Stimulated activated naive B cell treated with anti-CD40 and anti-IgM and Interleukin-4, amounts not matched to agents 10 μg/mL and 1 μg/mL and 100 μg/mL, for 72 hours (primary cell): Measurements from ENCODE around the gene AQP4.

Experiments used
- ATAC-seq, 2 donors: fragments of 150-1000 bp; cut with Tn5 transposase; replicated peaks; 2 replicates each; pipeline ENCODE4 v1.10.0; 2021; ENCODE audit warnings: moderate library complexity in 1 of 2
- DNase-seq: peaks from one replicate; pipeline ENCODE4 v3.0.0; 2021
- H3K27ac Mint-ChIP-seq: one replicate; pipeline ENCODE4 v1.8.0; 2022; ENCODE audit warnings: mild to moderate bottlenecking, mixed read lengths
- H3K27me3 Mint-ChIP-seq, 2 donors: one replicate each; pipeline ENCODE4 v1.8.0; 2022; ENCODE audit warnings: mixed read lengths in 2 of 2
- H3K36me3 Mint-ChIP-seq, 2 donors: one replicate each; pipeline ENCODE4 v1.8.0; 2022; ENCODE audit warnings: mixed read lengths in 2 of 2, mild to moderate bottlenecking in 1 of 2
- H3K4me1 Mint-ChIP-seq, 2 donors: one replicate each; pipeline ENCODE4 v1.8.0; 2022; ENCODE audit warnings: mixed read lengths in 2 of 2, mild to moderate bottlenecking in 1 of 2
- H3K4me3 Mint-ChIP-seq, 2 donors: one replicate each; pipeline ENCODE4 v1.8.0; 2022; ENCODE audit warnings: mild to moderate bottlenecking in 2 of 2, mixed read lengths in 2 of 2, moderate library complexity in 1 of 2
- H3K9me3 Mint-ChIP-seq, 2 donors: one replicate each; pipeline ENCODE4 v1.8.0; 2022; ENCODE audit warnings: mixed read lengths in 2 of 2, mild to moderate bottlenecking in 1 of 2

The AQP4 gene, protein sequence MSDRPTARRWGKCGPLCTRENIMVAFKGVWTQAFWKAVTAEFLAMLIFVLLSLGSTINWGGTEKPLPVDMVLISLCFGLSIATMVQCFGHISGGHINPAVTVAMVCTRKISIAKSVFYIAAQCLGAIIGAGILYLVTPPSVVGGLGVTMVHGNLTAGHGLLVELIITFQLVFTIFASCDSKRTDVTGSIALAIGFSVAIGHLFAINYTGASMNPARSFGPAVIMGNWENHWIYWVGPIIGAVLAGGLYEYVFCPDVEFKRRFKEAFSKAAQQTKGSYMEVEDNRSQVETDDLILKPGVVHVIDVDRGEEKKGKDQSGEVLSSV

DNA sequence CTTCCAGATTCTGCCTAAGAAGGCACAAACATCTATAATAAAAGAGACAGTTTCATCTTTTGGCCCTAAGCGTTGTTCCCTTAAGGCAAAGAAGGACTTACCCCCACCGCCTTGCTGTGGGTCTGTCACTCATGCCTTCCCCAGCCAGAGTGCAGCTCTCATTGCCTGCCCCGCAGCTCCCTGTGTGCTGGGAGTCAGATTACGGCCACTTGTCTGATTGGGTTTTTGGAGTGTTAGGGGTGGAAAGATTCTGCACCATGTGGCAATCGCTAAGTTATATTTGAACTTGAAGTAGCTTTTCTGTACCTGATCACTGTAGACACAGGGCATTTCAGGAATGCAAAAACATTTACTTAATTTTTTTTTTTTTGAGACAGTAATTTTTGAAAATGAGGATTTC, at the start of gene AQP4:
Gene AQP4 (minus strand): TSS at position 151 of the 400 bp plus-strand sequence. CDS start 18 bp downstream, at position 133.
- Mint-ChIP-seq H3K27ac (no peak within 1 kb of the TSS), H3K4me1 (peaks cover 0 to 3% of the 10 kb centered on the region in 2 donors), H3K36me3 (no peaks in the 10 kb centered on the region), H3K4me3 (no peak within 1 kb of the TSS), H3K27me3 (peaks cover 16 to 41% of the 10 kb centered on the region in 2 donors), H3K9me3 (no peaks in the 10 kb centered on the region)
- ATAC-seq (no peak), DNase-seq (no peak)

DNA sequence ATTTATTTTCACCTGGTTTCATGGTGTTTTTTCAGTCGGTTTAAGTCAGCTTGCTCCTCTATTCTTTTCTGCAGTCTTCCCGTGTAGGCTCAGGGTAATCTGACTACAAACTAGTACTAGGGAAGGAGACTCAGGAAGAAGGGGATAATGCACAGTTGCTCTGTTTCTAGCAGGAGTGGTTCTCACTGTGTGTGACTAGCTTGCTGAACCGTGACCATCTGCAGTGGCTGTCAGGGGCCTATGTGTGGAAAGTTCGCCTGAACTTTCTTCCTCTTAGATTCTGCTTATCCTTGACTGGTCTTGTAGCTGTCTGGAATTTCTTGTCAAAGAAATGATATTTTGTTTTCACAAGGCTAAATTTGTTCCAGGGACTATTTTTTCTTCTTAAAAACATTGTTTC, 46.3 kb upstream of the AQP4 start:
- no peak for DNase-seq
- H3K4me3 Mint-ChIP-seq, result no peak overlapping the region
- H3K9me3 Mint-ChIP-seq, result peaks cover 0 to 5% of the 10 kb centered on the region in 2 donors
- H3K27me3 Mint-ChIP-seq, result peaks cover 0 to 6% of the 10 kb centered on the region in 2 donors
- no peaks in the 10 kb centered on the region for H3K4me1 Mint-ChIP-seq
- H3K27ac Mint-ChIP-seq, result no peak overlapping the region
- ATAC-seq, result no peak
- no peaks in the 10 kb centered on the region for H3K36me3 Mint-ChIP-seq

DNA sequence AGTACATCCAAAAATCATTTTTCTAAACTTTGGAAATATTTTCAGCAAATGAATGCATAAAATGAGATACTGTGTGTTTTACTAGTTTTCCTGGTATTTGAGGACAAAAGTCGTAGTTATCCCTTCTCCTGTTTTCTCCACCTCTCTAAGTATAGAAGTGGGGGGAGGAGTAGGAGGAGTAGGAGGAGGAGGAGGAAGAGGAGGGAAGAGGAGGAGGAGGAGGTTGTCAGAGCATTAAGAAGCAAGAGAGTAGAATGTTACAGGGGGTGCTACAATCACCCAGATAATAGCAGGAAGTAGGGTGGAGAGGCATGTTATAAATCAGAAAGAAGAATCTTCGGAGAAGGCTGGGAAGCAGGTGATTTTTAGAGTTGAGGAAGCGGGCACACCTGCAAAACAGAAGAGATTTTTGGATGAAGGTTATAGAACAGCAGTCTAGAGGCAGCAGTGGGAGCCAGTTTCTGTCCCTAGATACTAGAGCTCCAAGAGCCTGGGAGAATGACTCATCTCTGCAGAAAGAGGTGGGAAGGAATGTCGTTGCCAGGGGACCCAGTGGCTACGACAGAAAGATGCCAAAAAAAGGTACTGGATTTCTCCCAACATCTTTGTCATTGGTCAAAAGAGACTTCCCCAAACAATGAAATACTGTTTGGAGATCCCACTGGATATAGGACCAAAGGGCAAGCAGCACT, 44.2 kb upstream of the AQP4 start:
- Mint-ChIP-seq H3K27ac (no peak overlapping the region), H3K9me3 (peaks cover 0 to 7% of the 10 kb centered on the region in 2 donors), H3K36me3 (no peaks in the 10 kb centered on the region), H3K27me3 (peaks cover 0 to 6% of the 10 kb centered on the region in 2 donors), H3K4me3 (no peak overlapping the region), H3K4me1 (no peaks in the 10 kb centered on the region)
- DNase-seq (no peak), ATAC-seq (no peak)

DNA sequence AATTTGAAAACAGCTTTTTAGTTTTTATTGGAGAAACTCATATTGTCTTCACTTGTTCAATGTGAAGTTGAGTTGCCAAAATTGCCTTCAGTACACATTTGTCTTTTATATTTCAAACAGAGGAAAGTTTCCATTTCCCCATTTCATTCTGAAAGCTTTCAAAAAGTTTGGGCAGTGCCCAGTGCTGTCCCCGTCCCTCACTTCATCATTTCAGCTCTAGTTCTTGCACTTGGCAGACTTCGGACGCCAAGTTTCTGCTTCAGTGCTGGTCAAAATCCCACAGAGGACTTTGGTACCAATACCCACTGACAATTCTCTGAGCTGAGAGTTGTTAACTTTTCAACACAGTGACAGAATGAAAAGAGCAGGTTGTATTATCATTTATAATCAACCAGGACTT, 43.4 kb upstream of the AQP4 start:
- no peaks in the 10 kb centered on the region for H3K36me3 Mint-ChIP-seq
- no peak overlapping the region for H3K27ac Mint-ChIP-seq
- no peak overlapping the region for H3K4me3 Mint-ChIP-seq
- H3K4me1 Mint-ChIP-seq, result no peaks in the 10 kb centered on the region
- ATAC-seq (no peak), DNase-seq (no peak)
- H3K27me3 Mint-ChIP-seq, result peaks cover 0 to 6% of the 10 kb centered on the region in 2 donors
- H3K9me3 Mint-ChIP-seq, result peaks cover 5 to 12% of the 10 kb centered on the region in 2 donors

DNA sequence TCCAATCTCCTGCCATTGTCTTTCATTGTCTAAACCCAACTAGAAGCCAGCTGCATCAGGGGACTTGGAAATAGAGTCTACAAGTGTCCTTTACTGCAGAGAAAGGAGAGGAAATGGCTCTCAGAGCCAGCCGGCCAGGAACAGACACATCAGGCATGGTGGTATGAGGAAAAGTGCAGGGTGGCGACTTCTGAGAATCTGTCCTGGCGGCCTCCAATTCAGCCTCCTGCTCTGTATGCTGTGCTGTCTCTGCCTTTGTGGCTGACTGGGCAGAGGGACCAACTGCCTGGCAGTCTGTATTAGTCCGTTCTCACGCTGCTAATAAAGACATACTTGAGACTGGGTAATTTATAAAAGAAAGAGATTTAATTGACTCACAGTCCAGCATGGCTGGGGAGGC, 36.8 kb upstream of the AQP4 start:
- Mint-ChIP-seq H3K27ac (no peak overlapping the region), H3K36me3 (no peaks in the 10 kb centered on the region), H3K9me3 (peaks cover 5 to 15% of the 10 kb centered on the region in 2 donors), H3K27me3 (peaks cover 0 to 2% of the 10 kb centered on the region in 2 donors), H3K4me1 (no peaks in the 10 kb centered on the region), H3K4me3 (no peak overlapping the region)
- DNase-seq, result no peak
- ATAC-seq, result no peak

DNA sequence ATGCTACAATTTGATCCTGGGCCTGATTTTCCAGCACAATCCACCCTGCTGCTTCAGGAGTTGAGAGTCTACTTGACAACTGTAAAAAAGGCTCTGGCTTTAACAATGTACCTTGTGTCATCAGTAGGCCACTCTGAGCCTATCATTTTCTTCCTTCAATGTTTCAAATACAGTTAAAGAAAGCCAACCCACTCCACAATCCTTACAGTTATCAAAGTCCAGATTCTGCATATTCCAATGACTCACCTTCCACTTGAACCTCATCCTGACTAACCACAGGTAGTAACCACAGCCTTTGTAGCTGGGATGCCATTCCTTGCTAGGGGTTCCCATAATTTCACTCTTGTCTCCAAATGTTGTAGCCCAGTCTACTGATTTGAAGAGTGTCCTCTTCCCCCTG, 35.5 kb upstream of the AQP4 start:
- no peaks in the 10 kb centered on the region for H3K4me1 Mint-ChIP-seq
- H3K27me3 Mint-ChIP-seq, result no peaks in the 10 kb centered on the region
- H3K9me3 Mint-ChIP-seq, result peaks cover 5 to 13% of the 10 kb centered on the region in 2 donors
- H3K36me3 Mint-ChIP-seq, result no peaks in the 10 kb centered on the region
- ATAC-seq, result no peak
- no peak overlapping the region for H3K27ac Mint-ChIP-seq
- DNase-seq, result no peak
- no peak overlapping the region for H3K4me3 Mint-ChIP-seq

DNA sequence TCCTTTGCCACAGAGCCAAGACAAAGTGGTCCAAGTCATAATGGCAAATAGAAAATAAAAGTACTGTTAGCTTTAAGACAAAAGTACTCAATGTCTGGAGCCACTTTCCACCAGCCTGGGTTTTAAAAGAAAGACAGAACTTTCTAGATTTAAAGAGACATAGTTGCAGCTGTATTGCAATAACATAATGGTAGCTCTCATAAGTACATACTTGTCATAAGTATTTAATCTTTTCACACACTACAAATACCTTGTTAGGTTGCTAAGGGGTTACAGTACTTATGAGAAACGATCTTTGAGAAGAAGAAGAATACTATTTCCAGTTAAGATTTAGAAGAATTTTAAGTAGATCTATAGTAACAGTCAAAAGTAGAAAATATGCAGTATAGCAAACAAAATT, 28.9 kb upstream of the AQP4 start:
- no peak for DNase-seq
- Mint-ChIP-seq H3K4me3 (no peak overlapping the region), H3K4me1 (no peaks in the 10 kb centered on the region), H3K27ac (no peak overlapping the region), H3K36me3 (no peaks in the 10 kb centered on the region), H3K27me3 (no peaks in the 10 kb centered on the region), H3K9me3 (no peaks in the 10 kb centered on the region)
- ATAC-seq, result no peak

DNA sequence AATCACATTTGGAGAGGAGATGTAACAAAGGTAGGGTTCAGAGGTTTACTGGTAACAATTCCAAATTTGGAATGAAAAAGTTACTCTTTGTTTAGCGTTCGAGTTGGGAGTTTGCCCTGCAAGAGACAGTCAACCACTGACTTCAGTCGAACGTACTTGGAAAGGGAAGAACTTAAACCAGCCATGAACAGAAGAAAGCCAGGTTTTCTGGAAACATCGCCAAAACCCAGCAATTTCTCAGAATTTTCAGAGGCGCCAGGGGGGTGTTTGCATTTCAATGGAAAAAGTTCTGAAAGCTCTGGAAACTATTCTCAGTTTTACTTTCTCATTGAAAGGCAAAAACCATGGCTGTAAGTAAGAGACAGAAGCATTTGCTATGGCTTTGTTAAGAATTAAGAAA, 28.5 kb upstream of the AQP4 start:
- Mint-ChIP-seq H3K27ac (no peak overlapping the region), H3K27me3 (no peaks in the 10 kb centered on the region), H3K9me3 (no peaks in the 10 kb centered on the region), H3K36me3 (no peaks in the 10 kb centered on the region), H3K4me1 (no peaks in the 10 kb centered on the region), H3K4me3 (no peak overlapping the region)
- DNase-seq (no peak), ATAC-seq (no peak)

DNA sequence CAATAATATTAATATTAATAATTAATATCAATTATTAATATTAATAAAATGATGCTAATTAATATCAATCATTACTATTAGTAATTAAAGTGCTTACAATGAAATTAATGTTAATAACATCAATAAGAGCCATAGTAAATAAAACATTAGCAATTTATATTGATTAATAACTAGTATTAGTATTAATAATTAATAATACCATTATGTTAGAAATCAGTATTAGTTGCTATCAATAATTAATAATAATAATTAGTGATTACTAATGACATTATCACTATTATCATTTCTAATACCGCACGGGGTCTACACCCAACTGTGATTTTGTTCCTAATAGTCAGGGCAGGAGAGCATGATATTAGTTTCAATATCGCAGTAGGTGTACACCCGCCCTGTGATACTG, 22.8 kb upstream of the AQP4 start:
- Mint-ChIP-seq H3K27me3 (no peaks in the 10 kb centered on the region), H3K4me1 (no peaks in the 10 kb centered on the region), H3K9me3 (no peaks in the 10 kb centered on the region), H3K27ac (no peak overlapping the region), H3K4me3 (no peak overlapping the region), H3K36me3 (no peaks in the 10 kb centered on the region)
- ATAC-seq (no peak), DNase-seq (no peak)

DNA sequence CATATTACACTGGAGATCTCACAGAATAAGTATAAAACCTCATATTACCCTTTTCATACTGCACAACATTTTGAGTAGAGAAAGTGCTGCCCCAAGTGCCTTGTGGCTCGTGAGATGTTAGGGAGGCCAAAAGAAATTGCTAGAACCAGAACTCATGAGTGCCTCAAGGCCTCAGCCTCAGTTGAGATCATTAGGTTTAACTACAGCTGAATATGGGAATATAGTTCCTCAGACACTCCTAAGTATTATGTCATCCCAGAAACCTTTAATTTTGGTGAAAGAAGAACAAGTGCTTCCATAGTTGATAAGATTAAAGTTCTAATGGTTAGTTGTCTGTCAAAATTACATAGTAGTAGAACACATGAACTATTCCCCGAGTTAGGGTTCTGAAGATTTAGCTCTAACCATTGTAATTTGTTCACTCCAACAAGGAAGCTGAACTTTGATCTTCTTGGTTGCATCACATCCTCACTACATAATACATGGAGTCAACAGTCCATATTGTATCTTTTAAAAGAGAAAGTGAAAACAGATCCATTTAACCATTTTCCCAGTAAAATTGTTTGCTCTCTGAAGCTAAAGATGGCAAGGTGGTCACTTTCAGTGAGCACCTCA, 9.6 kb upstream of the AQP4 start:
- Mint-ChIP-seq H3K27ac (no peak overlapping the region), H3K9me3 (peaks cover 0 to 3% of the 10 kb centered on the region in 2 donors), H3K4me3 (no peak overlapping the region), H3K27me3 (no peaks in the 10 kb centered on the region), H3K36me3 (no peaks in the 10 kb centered on the region), H3K4me1 (no peaks in the 10 kb centered on the region)
- DNase-seq (no peak), ATAC-seq (no peak)

DNA sequence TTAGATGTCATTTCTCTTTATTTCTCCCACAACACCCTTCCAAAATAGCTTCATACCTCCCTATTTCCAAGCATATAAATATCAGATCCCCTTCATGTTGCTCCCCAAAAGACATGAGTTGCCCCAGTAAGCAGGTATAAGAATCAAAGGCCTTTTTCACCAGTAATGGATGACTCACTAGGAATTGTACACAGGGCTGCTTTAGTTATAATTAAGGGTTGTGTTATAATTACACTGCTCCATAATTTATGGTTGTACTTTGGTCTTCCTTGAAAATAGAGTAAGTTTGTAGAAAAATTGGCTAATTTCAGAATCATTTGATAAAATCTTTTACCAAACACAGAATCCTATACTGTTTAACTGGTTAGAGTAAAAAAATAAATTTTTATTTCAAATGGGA, 8.8 kb upstream of the AQP4 start:
- peaks cover 0 to 3% of the 10 kb centered on the region in 2 donors for H3K9me3 Mint-ChIP-seq
- no peak overlapping the region for H3K27ac Mint-ChIP-seq
- DNase-seq (no peak), ATAC-seq (no peak)
- H3K4me1 Mint-ChIP-seq, result no peaks in the 10 kb centered on the region
- H3K4me3 Mint-ChIP-seq, result no peak overlapping the region
- H3K27me3 Mint-ChIP-seq, result no peaks in the 10 kb centered on the region
- no peaks in the 10 kb centered on the region for H3K36me3 Mint-ChIP-seq

DNA sequence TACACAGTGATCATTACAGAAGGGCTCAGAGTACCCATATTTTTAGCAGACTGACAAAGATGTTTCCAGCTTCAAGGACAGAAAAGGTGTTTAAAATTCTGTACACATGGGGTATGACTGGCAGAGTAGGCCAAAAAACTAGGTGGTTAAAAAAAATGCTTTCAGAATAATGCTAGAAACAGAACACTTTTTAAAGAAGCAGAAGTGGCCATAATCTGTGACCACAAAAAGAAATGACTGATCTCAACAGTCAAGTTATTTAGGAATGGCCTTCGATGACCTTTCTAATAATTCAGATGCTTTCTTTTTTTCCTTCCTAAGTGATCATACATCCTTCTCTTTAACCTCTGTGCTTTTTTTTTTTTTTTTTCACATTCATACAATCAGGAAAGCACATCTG, 4.1 kb upstream of the AQP4 start:
- Mint-ChIP-seq H3K27me3 (peaks cover 4 to 16% of the 10 kb centered on the region in 2 donors), H3K36me3 (no peaks in the 10 kb centered on the region), H3K27ac (no peak overlapping the region), H3K4me3 (no peak overlapping the region), H3K9me3 (peaks cover 0 to 1% of the 10 kb centered on the region in 2 donors), H3K4me1 (no peaks in the 10 kb centered on the region)
- DNase-seq, result no peak
- ATAC-seq, result peak in 1 of 2 donors; percentile 29

DNA sequence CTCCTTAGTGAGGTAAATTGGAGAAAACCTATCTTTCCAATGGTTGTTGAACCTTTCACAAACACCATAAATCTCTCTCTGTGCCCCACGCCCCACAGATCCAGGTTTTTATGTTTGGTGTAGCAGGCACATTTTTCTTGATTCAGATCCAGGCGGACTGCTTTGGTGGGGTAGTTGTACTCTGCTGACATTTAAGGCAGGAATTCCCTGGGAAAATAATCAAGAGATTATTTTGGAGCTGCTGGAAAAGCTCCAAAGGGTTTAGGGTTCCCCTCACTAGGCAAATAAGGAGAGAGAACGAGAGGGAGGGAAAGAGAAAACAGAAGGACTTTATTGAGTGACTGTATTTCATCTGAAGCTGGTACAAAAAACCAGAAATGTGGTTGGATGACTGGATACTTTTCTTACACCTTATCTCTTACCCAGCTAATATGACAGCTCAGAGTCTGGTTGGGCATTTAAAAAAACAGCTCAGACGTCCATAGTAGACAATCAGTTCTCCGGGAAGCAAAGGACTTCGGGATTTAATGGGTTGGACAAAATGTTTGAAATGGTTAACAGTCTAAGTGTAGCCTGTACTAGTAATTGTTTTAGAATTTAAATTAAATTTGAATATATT, 3.6 kb upstream of the AQP4 start:
- ATAC-seq (no peak), DNase-seq (no peak)
- Mint-ChIP-seq H3K36me3 (no peaks in the 10 kb centered on the region), H3K27ac (no peak overlapping the region), H3K4me3 (no peak overlapping the region), H3K27me3 (peaks cover 10 to 22% of the 10 kb centered on the region in 2 donors), H3K9me3 (peaks cover 0 to 1% of the 10 kb centered on the region in 2 donors), H3K4me1 (no peaks in the 10 kb centered on the region)

DNA sequence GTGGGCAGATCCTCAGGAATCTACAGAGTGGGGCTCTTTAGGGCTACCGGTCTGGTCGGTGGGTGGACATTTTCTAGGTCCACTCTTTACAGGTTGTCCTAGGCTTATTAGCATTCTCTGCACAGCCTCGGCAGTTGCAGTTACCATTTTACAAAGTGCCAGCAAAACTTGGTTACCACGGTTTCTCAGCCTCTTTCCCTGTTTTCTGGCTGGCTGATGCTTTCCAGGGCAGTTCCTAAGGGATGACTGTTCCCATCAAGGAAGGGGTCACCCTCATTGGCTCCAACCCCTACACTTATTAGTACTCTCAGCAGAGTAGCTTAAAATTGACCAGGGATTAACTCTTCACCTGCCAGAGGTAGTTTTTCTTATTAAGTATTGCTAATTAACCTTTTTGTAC, 2.0 kb upstream of the AQP4 start:
- no peak for ATAC-seq
- Mint-ChIP-seq H3K4me3 (no peak overlapping the region), H3K27ac (no peak overlapping the region), H3K36me3 (no peaks in the 10 kb centered on the region), H3K4me1 (peaks cover 0 to 3% of the 10 kb centered on the region in 2 donors), H3K27me3 (peaks cover 16 to 37% of the 10 kb centered on the region in 2 donors), H3K9me3 (peaks cover 0 to 1% of the 10 kb centered on the region in 2 donors)
- DNase-seq, result no peak
